HepG2 (cell line): Measurements from ENCODE around the gene SFR1. TPM values are rescaled to one million over a fixed set of nuclear protein-coding genes. Genes with fewer than 3 reads are reported as not detected.

ENCODE experiments used
- BCL3 ChIP-seq: sonication (generic); formaldehyde crosslinking; IDR thresholded peaks from 2 replicates; pipeline ENCODE4 v1.5.1; 2020; ENCODE audit warnings: mild to moderate bottlenecking, missing genetic modification reagents, moderate library complexity
- DPF2 ChIP-seq: sonication (generic); formaldehyde crosslinking; IDR thresholded peaks from 2 replicates; pipeline ENCODE4 v1.4.0; 2020; ENCODE audit warnings: mild to moderate bottlenecking, low read depth, missing genetic modification reagents, borderline replicate concordance
- GFI1 ChIP-seq: sonication (generic); formaldehyde crosslinking; IDR thresholded peaks from 2 replicates; pipeline ENCODE4 v1.5.0; 2020; ENCODE audit warnings: missing genetic modification reagents, mild to moderate bottlenecking, borderline replicate concordance
- HDAC6 ChIP-seq: fragments of 200-600 bp; sonication (generic); IDR thresholded peaks from 2 replicates; pipeline ENCODE4 v1.7.0; 2017; ENCODE audit warnings: mild to moderate bottlenecking, antibody characterized with exemption, low read length, low read depth
- HNRNPLL ChIP-seq: fragments of 200-400 bp; formaldehyde crosslinking; IDR thresholded peaks from 2 replicates; pipeline ENCODE4 v1.6.1; 2017; ENCODE audit warnings: mild to moderate bottlenecking, low read depth, low read length; ENCODE audit not compliant: poor library complexity, severe bottlenecking
- LBX2 ChIP-seq: sonication (generic); formaldehyde crosslinking; IDR thresholded peaks from 2 replicates; pipeline ENCODE4 v1.5.0; 2020; ENCODE audit warnings: missing genetic modification reagents, mild to moderate bottlenecking, borderline replicate concordance
- LRRFIP1 ChIP-seq: sonication (generic); formaldehyde crosslinking; conservative IDR thresholded peaks from 2 replicates; pipeline ENCODE4 v1.4.0; 2020; ENCODE audit warnings: missing genetic modification reagents
- MYC ChIP-seq: sonication (generic); formaldehyde crosslinking; IDR thresholded peaks from 2 replicates; pipeline ENCODE4 v1.9.0; 2021; ENCODE audit warnings: missing genetic modification reagents, borderline replicate concordance
- NR2F2 ChIP-seq: IDR thresholded peaks from 2 replicates; pipeline ENCODE4 v1.6.1; 2012; ENCODE audit warnings: low read depth, inconsistent platforms, borderline replicate concordance
- NRL ChIP-seq: sonication (generic); formaldehyde crosslinking; IDR thresholded peaks from 2 replicates; pipeline ENCODE4 v1.5.0; 2020; ENCODE audit warnings: missing genetic modification reagents, mild to moderate bottlenecking, moderate library complexity, borderline replicate concordance
- SIN3A ChIP-seq: IDR thresholded peaks from 2 replicates; pipeline ENCODE4 v1.6.1; 2011; ENCODE audit warnings: low read depth, mild to moderate bottlenecking, control low read depth, low read length, borderline replicate concordance
- SRF ChIP-seq: IDR thresholded peaks from 2 replicates; pipeline ENCODE4 v1.6.1; 2011; ENCODE audit warnings: mild to moderate bottlenecking, low read depth, low read length, moderate library complexity
- ZBTB14 ChIP-seq: sonication (generic); formaldehyde crosslinking; IDR thresholded peaks from 2 replicates; pipeline ENCODE4 v1.4.0; 2020; ENCODE audit warnings: missing genetic modification reagents
- ZNF142 ChIP-seq: sonication (generic); formaldehyde crosslinking; IDR thresholded peaks from 2 replicates; pipeline ENCODE4 v1.4.0; 2020; ENCODE audit warnings: missing genetic modification reagents
- ZNF607 ChIP-seq: sonication (generic); formaldehyde crosslinking; IDR thresholded peaks from 2 replicates; pipeline ENCODE4 v1.5.1; 2020; ENCODE audit warnings: missing genetic modification reagents, mild to moderate bottlenecking, borderline replicate concordance
- ZNF816 ChIP-seq: sonication (generic); formaldehyde crosslinking; IDR thresholded peaks from 2 replicates; pipeline ENCODE4 v1.8.0; 2022; ENCODE audit warnings: missing genetic modification reagents, mild to moderate bottlenecking, borderline replicate concordance
- polyA plus RNA-seq, 8 experiments: library from polyadenylated mRNA; depleted of rRNA in 3 of 8; stranded (reverse) in 7 of 8; unstranded in 1 of 8; fragments of >200 nt; fragmentation: Illumina TruSeq in 4 of 8; extraction: Trizol in 4 of 8; gene quantifications; 2 replicates each; pipeline versions ENCODE4 v1.2.1 to v1.2.3, GENCODE V29; 2011 to 2016; ENCODE audit warnings: low read depth in 4 of 8, missing spikeins in 1 of 8, mixed read lengths in 1 of 8; ENCODE audit not compliant: insufficient read depth in 1 of 8
- total RNA-seq, 5 experiments: library from RNA; depleted of rRNA; stranded (reverse); fragments of >200 nt; fragmentation: Illumina TruSeq; extraction: Trizol; gene quantifications; 2 replicates each; pipeline ENCODE4 v1.2.3, GENCODE V29; 2016; ENCODE audit warnings: low read depth in 1 of 5

The SFR1 gene
- total and polyA plus RNA-seq, 2 of the 13 experiments (the other 11 are each of a cell fraction or from before 2014, with no cell fraction given) = 2.2 to 6.1 TPM

GRCh38 chr10:104121485-104122224 is at the start of gene SFR1 (continued):
- TF ChIP-seq BCL3 (CRISPR knock-in tag) (no peak), ZNF607 (CRISPR knock-in tag) (no peak), LRRFIP1 (no peak), NRL (CRISPR knock-in tag) (no peak; the same call in 1 of the 2 replicates), HNRNPLL (peak; percentile 97), ZNF816 (peak; percentile 86; the same call in 1 of the 2 replicates), LBX2 (CRISPR knock-in tag) (no peak), MYC (CRISPR knock-in tag) (peak; percentile 74; the same call in 1 of the 2 replicates), HDAC6 (no peak), SIN3A (peak; percentile 87; the same call in 1 of the 2 replicates), ZNF142 (CRISPR knock-in tag) (0 out of 2 replicates have a peak, but pooled peaks have one; percentile 13), NR2F2 (no peak), SRF (no peak), DPF2 (CRISPR knock-in tag) (no peak), GFI1 (CRISPR knock-in tag) (no peak), ZBTB14 (CRISPR knock-in tag) (peak; percentile 97)
